ENCODE data around the gene CNOT4.

GRCh38 chr7:135327458-135327857 is 182.4 kb downstream of the CNOT4 start:
- no peak for TF ChIP-seq POLR2A (IDR thresholded peaks at IDR 0.05)
- TF ChIP-seq CTCF (IDR thresholded peaks at IDR 0.05) = no peak
- TF ChIP-seq POLR2AphosphoS5 (IDR thresholded peaks at IDR 0.05) = no peak

Measured in breast epithelium (tissue), 3 donors.